GM21381 (cell line): ENCODE results near the gene FBXL14.
A peak's percentile ranks its signal among the peaks of the same experiment; 100 is the strongest.

Experiments
- ATAC-seq: cut with Tn5 transposase; IDR thresholded peaks from one replicate; pipeline ENCODE4 v1.9.1; 2021; ENCODE audit warnings: mild to moderate bottlenecking, moderate library complexity; ENCODE audit not compliant: unreplicated experiment

Gene FBXL14

GRCh38 chr12:1539135-1539534 lies 55.2 kb downstream of the FBXL14 start:
- ATAC-seq = no peak

GRCh38 chr12:1536817-1537216 lies 57.6 kb downstream of the FBXL14 start:
- ATAC-seq = no peak

DNA sequence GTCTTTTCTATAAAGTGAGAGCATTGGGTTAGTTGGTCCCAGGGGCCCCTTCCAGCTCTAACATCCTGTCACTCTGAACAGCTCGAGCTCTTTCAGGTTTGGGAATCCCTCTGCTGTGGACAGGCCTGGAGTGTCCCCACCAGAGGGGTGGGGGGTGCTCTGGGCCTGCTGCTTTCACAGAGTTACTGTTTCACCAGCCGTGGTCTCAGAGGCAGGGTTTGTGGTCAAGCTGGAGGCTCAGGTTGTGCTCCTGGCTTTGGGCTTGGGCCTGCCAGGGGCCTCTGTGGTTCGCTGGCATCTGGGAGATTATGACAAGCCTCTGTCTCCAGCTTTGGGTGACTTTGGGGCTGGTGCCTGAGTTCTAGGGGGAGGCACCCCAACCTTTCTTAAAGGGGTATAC lies 59.6 kb downstream of the FBXL14 start:
- ATAC-seq = peak; percentile 33

- ATAC-seq = peak; percentile 39
Observed at GRCh38 chr12:1533602-1534304, 60.6 kb downstream of the FBXL14 start.

DNA sequence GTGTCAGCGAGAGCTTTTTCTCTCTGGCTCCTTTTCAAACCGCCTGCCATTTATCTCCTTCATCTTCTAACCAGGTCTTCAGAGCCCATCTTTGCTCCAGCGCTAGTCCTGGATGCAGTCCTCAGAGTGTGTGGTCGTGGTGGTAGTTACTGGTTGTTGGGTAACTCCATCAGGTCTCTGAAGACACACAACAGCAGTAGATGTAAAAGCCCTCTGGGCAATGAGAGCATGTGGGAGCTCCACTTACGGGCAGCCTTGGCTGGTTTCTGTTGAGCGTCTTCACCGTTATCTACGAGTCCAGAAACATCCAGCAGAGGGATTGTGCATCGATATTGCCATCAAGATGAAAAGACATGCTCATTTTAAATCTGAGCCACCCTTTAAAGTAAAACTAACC lies 61.2 kb downstream of the FBXL14 start:
- peak; percentile 4 for ATAC-seq

- ATAC-seq = no peak
Observed at GRCh38 chr12:1532375-1533165, 61.8 kb downstream of the FBXL14 start.

DNA sequence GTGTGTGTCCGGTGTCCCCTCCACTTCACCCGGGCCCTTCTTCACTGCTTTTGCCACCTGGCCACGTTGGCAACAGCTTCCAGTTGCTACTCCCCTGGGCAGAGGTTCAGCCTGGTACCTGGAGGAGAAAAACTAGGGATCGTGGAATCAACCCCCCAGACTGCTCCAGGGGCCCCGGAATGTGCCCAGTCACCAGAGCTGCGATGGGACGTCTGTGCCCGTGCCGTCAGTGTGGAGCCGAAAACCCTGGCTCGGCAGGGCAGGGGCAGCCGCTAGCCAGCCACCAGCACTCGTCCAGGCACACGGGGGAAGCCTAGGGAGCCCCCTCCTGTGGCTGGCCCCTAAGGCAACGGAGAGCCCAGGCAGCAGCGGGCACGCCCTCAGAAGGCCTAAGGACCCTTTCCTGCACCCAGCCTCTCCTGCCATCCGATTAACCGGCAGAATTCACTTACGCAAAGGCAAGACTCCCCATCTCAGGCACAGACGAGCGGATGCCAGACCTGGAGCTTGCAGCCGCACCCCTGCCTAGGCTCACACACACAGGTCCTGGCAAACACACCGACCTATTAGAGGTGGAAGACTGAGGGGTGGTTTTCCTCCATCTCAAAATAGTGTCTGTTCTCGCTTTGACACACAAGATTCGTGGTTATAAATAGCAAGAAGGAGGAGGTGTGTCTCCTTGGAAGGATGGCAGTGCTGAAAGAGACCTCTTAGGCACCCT lies 62.6 kb downstream of the FBXL14 start:
- ATAC-seq = no peak

GRCh38 chr12:1531153-1531653 lies 63.2 kb downstream of the FBXL14 start:
- ATAC-seq = no peak

DNA sequence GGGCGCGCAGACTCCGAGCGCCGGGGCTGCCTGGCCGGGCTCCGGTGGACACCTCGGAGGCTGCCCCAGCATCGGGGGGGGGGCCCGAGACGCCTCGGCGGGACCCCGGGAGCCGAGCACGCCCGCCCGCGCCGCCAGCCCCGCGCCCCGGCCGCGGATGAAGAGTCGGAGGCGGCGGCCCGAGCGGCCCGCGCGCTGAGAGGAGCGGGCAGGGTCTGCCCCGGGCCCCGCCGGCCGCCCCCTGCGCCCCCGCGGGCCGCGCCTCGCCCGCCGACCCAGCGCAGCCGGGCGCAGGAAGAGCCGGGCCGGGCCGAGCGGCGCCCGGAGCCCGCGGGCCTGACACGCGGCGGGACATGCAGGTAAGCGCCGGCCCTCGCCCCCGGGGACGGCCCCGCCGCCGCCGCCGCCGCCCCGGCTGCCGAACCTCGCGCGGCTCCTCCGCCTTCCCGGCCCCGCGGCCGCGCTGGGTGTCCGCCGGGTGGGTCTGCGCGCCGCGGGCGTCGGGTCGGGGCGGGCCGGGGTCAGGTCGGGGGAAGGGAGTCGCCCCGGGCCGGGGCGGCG lies 63.7 kb downstream of the FBXL14 start:
- ATAC-seq = no peak

GRCh38 chr12:1529862-1530591 lies 64.4 kb downstream of the FBXL14 start:
- ATAC-seq = no peak

DNA sequence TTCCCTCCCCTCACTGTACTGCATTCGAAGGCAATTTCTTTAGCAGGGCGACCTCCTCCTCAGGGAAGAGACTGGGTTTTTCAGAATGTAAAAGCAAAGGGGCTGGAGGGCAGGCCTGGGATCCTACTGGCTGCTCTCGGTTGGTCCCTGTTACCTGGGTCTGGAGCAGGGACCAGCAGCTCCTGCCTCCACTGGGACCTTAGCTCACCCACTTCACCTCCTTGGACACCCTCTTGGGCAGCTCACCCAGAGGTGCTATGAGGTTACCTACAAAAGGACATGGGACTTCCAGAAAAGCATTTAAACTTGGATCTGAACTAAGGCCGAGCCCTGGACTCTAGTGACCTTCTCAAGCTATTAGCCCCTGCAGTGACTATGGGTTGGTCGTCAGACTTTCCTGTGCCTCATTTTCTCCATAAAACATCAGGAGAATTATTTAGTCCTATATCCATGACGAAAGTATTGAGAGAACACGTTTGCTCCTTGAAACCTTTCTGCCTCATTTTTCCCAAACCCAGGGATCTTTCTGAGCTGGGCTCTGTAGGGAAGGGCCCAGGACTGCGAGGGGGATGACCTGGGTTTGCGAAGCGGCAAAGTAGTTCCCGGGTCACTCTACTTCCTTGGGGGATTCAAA lies 65.0 kb downstream of the FBXL14 start:
- ATAC-seq = no peak

DNA sequence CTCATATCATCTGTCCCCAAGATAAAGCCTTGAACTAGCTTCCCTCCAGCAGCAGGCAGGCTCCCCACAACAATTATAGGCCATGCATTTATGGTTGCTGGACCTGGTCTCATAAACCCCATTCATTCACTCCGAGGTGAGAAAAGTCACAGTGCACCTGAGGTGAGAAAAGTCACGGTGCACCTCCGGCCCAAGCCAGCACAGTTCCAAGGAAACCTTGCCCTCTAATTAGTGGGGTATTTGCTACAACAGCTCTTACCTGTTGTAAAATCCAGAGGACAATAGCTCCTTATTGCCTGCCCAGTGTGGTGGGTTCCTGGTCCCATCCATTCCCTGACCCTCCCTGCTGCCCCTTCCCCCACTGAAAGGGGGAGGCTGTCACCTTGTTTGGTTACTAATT lies 65.6 kb downstream of the FBXL14 start:
- no peak for ATAC-seq

DNA sequence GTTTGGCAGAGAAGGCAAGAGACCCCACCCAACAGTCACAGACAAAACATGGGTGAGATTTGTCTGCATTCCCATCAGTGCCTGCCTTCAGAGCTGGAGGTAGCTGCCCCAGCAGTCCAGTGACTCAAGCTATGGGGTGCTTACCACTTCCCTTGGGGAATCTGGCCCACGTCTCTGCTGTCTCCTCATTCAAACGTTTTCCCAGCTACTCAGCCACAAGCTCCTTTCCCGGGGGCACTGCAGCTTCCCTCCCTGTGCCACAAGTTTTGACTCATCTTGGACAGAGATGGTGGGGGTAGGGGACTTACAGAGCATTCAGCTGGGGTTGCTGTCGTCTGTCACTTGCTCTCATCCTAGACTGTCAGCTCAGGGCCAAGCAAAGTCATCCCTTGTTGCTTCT lies 66.6 kb downstream of the FBXL14 start:
- no peak for ATAC-seq

GRCh38 chr12:1525858-1526257 lies 68.5 kb downstream of the FBXL14 start:
- ATAC-seq = no peak

- ATAC-seq = no peak
Observed at GRCh38 chr12:1523558-1524050, 70.8 kb downstream of the FBXL14 start.

DNA sequence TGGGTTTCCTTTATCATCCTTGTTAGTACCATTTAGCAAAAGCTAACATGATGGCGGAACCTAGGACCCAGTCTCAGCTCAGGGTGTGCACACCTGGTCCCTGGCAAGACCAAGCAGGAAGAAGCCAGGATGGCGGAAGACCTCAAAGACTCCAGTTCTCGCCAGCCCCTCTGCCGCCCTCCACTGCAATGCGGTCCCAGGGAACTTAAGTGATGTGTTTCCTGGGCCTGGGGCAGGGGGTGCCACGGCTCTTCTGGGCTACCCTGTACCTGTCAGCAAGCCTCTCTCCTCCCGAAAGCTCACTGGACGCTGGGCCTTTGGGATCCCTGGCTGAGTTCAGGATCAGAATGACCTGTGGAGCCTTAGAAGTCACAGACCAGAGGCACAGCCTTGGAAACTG lies 71.3 kb downstream of the FBXL14 start:
- no peak for ATAC-seq

DNA sequence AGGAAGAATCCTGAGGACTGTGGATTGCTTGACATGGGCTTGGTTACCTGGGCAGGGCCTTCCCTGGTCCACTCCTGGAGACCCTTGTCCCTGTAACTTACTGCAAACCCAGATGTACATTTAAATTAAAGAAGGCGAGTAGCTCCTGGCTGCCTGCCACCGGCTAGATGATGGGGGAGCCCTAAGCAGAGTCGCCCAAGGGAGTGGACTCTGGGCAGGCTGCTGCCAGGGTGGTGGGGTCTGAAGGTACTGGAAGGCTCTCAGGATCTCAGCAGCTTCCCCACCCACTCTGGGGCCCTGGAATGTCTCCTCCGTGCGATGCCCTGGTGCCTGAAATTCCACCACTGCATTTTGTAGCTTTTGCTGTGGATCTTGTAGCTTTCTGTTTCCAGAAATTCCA lies 74.7 kb downstream of the FBXL14 start:
- no peak for ATAC-seq

DNA sequence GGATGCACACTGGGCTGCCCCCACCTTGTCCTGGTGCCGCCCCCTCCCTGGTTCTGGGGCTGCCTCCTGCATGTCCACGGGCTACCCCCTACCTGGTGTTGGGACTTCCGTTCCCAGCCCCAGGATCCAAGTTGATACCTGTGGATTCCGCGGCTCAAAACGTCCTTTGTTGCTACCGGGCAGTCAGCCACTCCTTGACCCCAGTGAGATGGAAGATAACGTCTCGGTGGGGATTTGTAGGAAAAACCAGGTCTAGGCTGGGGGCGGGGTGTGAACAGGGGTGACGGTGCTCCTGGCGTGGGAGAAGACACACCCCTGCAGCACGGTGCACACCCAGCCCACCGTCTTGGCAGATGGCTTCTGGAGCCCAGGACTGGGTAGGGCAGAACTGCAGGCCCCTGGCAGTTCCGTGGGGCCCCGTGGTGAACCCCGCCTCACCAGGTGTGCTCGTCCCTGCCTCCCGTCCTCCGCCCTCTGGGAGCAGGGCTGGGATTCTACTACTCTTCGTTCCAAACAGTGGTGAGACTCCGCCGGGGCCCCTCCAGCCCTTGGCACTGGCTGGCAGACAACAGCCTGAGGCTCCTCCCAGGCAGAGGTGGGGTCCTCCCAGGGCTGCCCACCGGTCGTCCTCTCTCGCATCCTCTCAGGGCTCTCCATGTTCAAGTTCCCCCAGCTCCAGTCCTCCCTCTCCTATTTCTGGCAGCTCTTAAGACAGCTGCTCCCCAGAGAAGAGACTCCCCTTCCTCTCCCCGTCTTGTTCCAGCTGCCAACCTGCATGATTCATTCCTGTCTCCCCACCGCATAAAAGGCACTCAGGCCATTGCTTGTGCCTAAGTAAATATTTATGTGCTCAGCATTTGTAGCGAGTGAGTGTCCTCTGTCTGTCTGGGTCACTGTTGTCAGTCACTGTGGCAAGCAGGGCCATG lies 75.5 kb downstream of the FBXL14 start:
- no peak for ATAC-seq
